ENCODE measurements around the gene LHFPL3.
"Not testable (repeated sequence)": the region's sequence is repeated elsewhere in the genome, so short reads cannot be mapped to it uniquely, and the experiment has no call there.

Gene LHFPL3

DNA sequence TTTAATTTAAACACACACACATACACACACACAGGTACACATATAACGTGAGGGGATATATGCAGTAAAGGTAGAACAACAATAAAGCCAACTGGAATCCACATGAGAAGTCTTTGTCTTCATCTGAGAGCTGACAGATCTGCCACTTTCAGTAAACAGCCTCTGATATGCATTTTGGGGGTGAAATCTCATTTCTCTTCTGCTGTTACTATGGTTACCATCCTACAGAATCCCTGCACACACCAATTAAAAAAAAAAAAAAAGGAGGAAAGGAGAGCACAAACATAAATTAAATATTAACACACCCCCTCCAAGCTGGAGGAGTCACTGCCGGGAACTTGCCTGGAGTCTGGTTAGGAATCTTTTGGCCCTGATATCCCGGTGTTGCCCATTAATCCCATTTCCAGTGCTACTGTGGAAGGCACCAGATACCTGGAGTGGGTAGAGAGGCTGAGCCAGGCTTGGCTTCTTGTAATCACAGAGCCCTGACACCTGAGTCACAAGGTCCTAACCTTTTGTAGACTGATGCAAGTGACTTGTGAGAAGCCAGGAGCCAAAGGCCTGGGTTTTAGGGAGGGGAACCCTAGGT, 169.1 kb downstream of the LHFPL3 start:
- no peak for DNase-seq

DNA sequence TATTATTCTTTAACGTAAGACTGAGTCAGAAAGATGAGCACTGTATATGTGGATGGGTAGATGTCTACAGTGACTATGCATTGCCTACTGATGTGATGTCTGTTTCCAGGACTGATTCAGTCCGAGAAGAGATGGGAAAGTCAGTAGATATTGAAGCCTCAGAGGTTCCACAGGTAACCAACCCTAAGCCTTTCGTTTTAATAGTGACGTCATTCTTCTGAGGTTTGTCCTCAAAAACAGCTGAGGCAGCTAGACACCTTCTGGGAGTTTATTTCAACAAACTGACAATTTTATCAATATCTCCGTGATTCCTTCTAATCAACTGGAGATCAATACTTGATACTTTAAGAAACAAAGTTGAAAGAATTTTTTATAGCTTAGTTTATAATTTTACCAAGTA, 171.6 kb downstream of the LHFPL3 start:
- no peak for DNase-seq

DNA sequence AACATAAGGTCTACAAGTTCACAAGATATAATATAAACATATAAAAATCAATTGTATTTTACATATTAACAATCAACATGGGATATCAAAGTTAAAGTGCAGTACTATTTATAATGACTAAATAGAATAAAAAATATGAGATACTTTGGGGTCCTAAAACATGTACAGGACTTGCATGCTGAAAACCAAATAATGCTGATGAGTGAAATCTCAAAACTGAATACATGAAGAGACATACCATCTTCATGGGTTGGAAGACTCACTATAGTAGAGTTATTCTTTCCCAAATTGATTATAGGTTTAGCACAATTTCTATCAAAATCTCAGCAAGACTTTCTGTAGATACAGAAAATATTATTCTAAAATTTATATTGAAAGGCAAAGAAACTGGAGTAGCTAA, 181.5 kb downstream of the LHFPL3 start:
- DNase-seq, result no peak

DNA sequence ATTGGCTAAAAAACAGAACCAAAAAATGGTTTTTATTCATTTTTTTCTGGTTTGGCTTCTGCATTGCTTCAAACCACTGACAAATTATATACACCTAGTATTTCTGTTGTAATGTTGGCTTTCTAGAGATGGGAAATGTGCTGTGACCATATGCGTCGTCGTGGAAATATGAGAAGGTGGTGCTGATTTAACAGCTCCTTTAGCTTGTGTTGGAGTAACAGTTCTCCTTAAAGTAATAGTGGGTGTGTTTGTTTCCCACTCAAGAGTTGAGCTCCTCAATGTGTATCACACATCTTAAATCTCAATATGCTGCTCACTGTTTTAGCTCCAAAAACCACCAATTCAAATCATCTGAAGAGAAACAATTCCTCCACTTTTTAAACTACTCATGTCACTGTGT, 196.4 kb downstream of the LHFPL3 start:
- no peak for DNase-seq

DNA sequence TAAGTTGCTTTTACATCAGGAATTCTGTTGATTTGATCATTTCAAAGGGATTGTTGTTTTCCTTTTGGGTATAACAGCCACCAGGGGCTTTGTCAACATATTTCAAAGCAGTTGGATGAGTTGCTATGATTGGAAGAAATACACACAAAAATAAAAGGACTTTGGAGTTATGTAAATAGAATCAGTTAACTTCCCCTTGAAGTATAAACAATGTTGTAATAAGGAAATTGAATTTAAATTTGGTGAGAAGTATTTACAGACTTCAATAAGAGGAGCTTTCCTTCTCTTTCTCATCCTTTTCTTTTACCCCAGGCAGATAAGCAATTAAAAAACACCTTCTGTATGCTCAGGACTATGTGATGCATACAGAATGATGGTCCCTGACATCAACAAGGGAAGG, 199.7 kb downstream of the LHFPL3 start:
- DNase-seq, result no peak

DNA sequence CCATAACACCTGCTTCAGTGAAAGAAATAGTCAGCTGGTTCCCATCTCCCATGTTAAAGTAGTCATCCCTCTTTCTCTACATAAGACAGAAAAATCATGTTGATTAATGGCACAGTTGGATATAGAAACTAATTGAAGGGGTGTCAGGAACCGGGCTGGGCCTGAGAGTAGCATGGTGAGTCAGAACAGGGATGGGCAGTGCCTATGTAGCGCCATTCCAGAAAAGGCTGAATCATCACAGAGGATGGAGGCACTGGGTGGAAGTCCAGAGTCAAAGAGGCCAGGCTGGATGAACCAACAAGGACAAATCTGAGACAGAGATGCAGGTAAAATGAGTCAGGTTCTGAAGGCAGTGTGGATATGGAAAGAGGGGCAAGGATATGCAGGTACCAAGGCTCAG, 201.2 kb downstream of the LHFPL3 start:
- DNase-seq, result no peak

DNA sequence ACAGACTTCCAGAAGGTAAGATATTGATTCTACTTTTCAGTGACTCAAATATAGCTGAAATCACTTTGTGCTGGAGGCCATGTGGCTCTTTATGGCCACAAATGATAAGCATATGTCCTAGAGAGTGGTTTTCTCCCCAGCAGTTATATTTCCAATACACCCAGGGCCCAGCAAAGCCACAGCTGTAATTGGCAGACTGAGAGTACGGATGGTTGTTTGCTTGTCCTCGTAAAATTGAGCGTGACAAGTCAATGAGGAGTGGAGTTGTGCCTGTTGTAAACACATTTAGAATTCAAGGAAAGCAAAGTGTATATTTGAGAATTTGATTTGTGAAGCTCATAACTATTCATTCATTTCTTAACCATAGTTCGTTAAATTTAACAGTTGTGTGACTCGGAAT, 201.8 kb downstream of the LHFPL3 start:
- DNase-seq, result no peak

DNA sequence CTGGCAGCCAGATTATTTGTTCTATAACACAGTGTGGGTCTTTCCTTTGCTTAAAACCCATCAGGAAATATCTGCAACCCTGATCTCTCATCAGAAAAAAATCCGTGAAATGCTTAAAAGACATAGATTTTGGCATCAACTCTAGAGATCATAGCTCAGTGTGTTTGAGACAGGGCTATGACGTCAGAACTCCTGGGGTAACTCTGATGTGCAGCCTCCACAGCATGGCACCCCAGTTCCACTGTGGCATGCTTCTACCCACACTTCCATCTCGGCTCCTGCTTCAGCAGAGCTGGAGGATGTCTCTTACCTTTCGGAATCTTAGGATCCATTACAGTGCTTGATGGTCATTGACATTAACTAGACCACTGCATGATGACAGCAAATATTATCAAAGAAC, 205.7 kb downstream of the LHFPL3 start:
- DNase-seq, result no peak

DNA sequence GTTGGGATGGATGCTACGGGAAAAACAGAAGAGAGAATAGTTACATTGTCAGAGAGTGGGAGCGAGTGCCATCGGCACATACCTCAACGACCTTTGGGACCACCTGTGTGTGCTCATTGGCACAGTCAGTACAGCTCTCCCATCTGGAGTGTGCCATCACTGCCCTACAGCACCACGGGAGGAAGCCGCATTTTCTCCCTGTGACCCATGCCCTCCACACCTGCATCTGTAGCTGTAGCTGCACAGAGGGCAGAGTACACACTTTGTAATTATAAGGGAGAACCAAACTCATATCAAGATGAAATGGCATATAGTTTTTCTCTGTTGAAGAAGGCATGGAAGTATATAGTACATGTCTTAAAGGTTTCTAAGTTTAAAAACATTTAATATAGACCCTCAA, 207.4 kb downstream of the LHFPL3 start:
- DNase-seq, result no peak

DNA sequence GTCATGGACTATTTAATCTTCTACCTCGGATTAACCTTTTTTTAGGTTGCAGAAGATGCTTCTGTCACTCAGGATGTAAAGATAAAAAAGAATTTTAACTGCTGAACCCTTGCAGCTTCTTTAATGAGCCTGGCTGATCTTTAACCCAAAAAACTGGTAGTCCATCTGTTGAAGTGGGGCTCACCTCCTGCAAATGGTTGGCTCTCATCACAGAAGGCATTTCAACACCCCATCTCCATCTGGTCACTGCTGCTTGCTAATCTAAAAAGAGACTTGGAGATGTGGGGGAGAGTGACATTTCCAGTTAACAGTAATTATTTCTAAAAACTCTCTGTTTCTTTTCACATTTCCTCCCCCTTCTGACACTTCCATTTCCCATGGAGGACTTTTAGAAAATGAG, 208.6 kb downstream of the LHFPL3 start:
- DNase-seq, result no peak

DNA sequence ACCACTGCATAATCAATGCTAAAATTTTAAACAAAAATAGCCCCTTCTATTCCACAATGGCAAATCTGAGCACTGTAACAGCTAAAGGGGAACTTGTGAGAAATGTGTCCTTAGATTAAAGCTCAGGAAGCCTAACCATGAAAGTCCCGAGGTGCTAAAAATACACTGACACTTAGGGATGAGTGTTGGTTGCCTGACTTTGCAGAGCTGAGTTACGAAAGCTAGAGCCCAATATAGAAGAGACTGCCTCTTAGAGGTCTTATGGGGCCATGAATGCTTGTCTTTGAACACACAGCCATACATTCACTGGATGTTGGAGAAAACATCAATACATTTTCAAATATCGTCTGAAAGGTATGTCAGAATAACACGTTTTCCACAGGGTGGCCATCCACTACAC, 209.7 kb downstream of the LHFPL3 start:
- DNase-seq, result no peak

DNA sequence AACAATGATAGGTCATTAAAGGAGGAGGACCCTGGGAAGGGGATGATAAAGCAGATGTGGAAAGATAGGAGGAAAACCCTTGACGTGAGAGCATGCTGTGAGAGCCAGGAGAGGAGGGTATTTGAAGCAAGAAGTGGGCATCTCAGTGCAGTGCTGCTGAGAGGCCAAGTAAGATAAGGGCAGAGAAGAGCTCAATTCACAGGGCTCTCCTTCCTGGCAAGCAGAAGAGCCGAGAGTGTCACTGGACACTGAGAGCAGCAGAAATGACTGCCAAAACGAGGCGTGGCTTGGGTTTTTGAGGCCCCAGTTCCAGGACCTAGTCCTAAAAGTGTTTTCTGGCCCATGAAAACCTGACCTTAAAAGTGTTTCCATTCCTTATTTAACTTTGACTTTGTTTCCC, 213.5 kb downstream of the LHFPL3 start:
- no peak for DNase-seq

DNA sequence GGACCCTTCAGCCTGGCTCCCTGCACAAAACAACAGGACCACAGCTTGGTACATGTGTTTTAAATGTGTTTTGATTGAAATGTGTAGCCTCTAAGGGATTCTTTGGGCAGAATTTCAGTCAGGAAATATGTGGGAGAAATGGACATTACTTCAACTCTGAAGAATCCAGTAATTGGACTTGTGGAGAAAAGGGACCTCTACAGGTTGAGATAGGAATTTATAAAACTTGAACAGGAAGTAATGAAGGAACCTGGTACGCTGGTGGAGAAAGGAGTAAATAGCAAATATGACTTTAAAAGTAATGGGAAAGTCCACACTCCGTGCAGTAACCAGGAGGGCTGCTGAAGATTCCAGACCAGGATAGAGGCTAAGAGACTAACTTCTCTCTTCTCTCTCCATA, 220.5 kb downstream of the LHFPL3 start:
- DNase-seq, result no peak

DNA sequence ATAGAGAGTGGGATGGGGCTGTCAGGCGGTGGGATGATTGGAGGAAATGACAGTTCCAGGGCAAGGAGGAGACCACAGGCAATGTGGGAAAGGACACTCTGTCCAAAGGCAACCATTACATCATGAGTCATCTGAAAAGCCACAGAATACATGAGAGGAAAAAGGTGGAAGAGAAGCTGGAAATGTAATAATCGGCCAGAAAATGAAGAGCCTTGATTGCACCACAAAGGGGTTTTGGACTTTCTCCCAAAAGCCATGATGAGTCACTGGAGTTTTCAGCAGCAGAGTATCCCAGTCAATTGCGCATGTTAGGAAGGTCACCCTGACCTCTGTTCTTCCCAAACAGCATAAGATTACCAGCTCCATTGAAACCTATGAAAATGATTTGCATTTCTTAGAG, 222.0 kb downstream of the LHFPL3 start:
- DNase-seq, result no peak

DNA sequence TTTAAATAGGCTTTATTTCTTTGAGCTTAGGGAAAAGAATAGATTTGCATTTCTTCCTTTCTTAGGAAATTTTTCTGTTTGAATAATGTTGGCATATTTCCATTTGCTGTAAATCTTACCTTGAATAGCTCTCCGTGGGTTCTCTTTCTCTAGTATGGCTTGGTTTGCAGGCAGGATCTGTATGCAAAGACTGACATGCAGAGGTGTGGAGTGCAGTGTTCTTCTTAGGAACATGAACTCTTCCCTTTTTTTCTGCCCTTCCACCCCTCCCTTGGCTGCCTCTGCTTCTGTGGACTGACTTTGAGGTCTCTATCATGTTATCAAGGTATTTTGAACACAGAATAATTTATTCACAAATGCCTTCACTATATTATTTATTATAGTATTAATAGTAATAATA, 222.8 kb downstream of the LHFPL3 start:
- no peak for DNase-seq

DNA sequence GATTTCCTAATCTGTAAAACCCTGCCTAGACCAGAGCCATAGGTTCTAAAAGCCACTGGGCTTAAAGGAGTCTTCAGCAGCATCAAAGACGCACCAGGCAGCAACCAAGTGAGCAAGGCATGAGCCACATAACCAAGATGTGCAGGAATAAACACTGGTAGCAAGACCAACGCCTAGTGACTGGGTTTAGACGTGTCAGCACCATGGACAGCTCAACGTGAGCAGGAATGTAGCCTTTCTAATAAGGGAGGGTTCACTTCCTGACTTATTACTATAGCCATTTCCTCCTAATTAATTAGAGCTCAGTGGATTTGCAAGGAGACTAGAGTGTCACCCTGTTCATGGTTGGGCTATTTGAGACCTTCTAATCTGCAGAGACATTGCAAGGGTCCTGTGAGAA, 223.7 kb downstream of the LHFPL3 start:
- no peak for DNase-seq

DNA sequence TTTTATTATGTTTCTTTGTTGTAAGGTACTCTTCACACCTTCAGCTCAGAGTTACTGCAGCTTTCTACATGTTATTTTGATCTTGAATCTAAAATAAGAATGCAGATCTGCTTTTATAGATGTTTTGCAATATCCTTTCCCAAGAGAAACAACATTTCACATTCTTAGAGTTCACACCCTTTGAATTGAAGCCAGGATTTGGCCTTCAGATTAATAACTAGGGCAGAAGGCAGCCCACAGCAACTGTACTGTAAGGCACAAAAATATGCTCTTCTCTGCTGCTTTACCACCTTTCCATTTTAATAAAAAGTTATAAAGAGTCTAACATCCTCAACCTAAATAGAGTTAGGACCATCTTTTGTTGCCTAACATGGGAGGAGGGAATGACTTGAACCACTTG, 224.7 kb downstream of the LHFPL3 start:
- DNase-seq, result no peak

DNA sequence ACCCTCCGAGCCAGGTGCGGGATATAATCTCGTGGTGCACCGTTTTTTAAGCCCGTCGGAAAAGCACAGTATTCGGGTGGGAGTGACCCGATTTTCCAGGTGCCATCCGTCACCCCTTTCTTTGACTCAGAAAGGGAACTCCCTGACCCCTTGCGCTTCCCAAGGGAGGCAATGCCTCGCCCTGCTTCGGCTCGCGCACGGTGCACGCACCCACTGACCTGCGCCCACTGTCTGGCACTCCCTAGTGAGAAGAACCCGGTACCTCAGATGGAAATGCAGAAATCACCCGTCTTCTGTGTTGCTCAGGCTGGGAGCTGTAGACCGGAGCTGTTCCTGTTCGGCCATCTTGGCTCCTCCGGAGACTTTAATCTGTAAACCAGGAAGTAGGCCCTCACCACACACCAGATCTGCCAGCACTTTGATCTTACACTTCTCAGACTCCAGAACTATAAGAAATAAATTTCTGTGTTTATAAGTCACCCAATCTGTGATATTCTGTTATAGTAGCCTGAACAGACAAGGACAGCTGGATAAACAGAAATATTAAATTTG, 235.0 kb downstream of the LHFPL3 start:
- not testable (repeated sequence) for DNase-seq

DNA sequence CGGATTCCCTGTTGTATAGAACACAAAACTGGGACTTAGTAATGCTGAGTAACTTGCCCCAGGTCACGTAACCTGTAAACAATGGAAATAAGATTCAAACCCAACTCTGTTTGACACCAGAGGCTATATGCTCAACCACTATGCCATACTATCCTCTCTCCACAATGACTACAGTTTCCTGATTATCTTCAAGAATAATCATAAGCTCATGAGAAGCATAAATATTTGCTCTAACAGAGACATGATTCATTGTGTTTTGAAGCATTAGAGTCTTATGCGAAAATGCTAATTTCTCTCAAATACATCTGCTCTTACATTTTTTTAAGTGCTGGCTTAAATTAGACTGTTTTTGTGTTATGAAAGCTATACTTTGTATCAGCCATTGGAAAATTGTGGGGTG, 241.3 kb downstream of the LHFPL3 start:
- DNase-seq, result no peak

DNA sequence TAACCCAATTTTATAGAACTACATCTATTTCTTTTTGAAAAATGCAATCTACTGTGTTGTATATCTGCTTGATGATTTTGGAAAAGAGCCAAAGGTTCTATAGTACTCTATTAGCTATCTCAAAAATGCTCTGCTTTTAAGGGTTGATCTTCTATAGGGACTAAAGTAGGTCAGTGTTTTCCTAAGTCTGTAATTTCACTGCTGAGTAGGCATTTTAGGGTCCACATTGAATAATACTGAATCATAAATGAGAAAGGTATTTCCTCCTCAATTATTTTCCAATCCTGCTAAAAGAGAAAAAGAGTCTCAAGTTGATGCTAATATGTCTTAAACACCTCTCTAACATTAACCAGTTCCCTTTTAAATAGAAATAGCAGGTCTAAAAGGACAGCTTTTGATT, 244.2 kb downstream of the LHFPL3 start:
- no peak for DNase-seq

DNA sequence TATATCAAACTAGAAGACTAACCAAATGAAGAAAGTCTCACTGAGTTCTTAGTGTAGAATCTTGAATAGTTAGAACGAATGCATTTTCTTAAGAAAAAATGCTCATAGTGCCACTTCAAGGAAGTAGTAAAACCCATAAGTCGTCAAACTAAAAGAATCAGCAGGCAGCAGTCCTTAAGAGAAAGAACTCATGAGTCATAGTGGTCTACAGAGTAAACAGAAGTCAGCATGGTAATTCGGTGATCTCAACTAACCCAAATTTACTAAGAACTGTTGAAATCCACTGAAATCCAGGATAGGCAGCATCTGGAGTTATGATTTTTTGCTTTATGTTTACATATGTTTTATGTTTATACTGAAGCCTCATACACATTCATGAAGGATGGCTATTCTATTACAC, 256.2 kb downstream of the LHFPL3 start:
- DNase-seq, result no peak

DNA sequence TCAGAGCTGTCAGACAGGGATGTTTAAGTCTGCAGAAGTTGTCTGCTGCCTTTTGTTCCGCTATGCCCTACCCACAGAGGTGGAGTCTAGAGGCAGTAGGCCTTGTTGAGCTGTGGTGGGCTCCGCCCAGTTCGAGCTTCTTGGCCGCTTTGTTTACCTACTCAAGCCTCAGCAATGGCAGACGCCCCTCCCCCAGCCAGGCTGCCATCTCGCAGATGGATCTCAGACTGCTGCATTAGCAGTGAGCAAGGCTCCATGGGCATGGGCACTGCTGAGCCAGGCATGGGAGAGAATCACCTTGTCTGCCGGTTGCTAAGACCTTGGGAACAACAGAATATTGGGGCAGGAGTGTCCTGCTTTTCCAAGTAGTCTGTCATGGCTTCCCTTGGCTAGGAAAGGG, 267.2 kb downstream of the LHFPL3 start:
- not testable (repeated sequence) for DNase-seq

DNA sequence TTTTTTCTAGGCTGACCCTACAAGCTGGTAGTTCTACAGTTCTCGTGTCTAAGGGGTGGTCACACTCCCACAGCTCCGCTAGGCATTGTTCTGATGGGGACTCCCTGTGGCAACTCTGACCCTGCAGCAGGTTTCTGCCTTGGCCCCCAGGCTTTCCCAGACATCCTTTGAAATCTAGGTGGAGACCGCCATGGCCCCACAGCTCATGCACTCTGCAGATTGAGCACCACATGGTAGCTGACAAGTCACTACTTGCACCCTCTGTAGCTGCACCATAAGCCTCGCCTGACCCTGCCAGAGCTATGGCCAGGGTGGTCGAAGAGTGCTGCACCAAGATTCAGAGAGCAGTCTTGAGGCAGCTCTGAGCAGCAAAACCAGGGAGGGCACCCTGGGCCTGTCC, 275.6 kb downstream of the LHFPL3 start:
- no peak for DNase-seq

DNA sequence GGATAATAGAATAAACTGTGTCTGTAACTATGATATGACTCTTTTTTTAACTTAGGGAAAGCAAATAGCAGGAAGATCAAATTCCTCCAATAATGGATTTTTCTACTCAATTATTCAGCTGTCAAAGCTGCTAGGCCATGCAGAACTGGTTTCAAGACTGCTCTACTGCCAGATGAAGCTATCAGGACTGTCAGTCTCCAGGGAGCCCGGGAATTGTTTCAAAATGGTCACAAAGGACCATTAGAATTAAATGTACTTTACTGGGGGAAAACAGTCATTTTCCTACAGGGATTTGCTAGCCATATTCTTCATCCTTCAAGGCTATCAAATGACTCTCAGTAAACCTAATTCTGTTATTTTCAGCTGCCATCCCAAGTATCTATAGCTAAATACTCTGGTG, 276.3 kb downstream of the LHFPL3 start:
- no peak for DNase-seq

DNA sequence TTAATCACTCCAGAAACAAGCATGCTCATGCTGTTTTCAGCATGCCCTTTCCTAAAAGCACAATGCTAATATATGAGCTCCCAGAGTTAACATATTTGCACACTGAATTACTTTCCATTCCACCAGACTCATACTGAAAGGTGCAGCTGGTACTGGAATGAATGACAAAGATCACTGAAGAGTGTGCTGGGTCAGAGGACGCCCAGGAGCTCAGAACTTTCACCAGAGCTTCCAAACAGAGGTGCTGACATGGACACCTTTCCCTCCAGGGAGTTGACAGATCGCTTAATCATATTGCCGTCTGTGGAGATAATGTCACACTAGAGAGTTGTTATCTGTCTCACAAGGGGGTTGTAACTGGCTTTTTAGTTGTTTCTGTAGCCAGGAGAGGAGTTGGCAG, 292.9 kb downstream of the LHFPL3 start:
- DNase-seq, result no peak

DNA sequence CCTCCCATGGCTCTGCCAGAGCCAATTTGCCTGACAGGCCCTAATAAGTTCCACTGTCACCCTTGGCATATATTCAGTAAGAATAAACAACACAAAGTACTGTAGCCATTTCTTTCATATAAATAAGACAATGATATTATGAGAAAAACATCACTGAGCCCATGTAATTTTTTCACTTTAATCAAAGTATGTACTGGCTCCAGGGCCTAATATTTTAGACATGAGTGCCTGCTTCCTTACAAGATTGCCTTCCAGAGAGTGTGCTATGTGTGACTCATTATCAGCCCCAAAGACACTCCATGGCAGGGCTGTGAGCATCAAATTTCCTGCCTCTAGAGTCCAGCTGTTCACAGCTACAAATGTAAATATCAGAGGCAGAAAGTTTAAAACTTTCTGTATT, 297.6 kb downstream of the LHFPL3 start:
- no peak for DNase-seq
